ENCODE measurements around the gene CCDC51. TPM values are rescaled to one million over a fixed set of nuclear protein-coding genes. Genes with fewer than 3 reads are reported as not detected.

CCDC51 gene
- total RNA-seq, 1 experiment from 2014 or later: 29.3 TPM

DNA sequence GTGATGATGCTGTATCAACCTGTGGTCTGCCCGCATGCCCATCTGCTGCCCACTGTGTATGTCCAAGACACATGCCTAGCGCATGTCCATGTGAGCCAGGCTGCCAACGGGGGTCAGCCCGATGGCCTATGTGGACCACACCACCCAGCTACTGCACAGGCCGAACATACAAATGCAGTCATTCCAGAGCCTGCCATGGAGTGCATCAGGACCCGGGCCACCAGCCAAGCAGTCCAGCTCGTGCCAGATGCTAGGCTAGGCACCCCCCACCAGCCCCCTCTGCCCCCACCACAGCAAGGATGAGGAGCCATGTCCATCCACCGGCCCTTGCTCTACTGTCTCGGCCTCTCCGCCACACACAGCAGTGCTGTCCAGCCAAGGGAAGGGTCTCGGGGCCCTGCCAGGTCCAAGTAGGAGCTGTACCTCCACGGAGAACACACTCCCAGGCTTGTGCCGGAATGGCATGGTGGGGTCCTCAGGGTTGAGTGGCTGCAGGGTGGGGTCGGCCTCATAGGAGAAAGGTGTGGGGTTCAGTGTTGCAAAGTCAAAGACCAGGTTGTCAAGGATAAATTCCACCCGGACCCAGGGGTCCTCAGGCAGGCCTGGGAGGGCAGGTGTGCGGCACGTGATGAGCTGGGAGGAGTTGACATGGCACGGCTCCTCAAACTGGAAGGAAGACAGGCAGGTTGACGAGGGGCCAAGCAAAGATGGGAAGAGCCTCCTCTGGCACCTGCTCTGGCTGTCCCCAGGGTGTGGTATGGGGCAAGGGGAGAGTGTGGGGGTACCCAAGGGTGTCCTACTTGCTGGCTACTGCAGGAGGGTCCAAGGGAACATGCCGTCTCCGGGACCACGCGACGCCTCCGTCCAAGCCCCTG is 25.3 kb downstream of the CCDC51 start:
- Histone ChIP-seq H3K9me2 (ENCODE audit: insufficient read depth) (no peaks in the 10 kb centered on the region), H3K4me3 (replicated peaks in 1 of 2; ENCODE audit: low read depth in 1 of 2, low read length in 2 of 2) (no peak overlapping the region), H3K27ac (ENCODE audit: low read depth, low read length) (no peak overlapping the region), H3K4me1 (ENCODE audit: control insufficient read depth in 1 of 2, insufficient read depth in 2 of 2, low read length in 2 of 2) (no peaks in the 10 kb centered on the region), H4K20me1 (ENCODE audit: insufficient read depth) (no peaks in the 10 kb centered on the region), H3K9me3 (ENCODE audit: control insufficient read depth in 1 of 2, insufficient read depth in 1 of 2, low read depth in 1 of 2, low read length in 2 of 2) (no peaks in the 10 kb centered on the region), H3K36me3 (ENCODE audit: control insufficient read depth in 1 of 2, insufficient read depth in 2 of 2, low read length in 2 of 2) (peaks cover 0 to under 1% of the 10 kb centered on the region in 2 experiments; a peak in 1 of 4 replicates), H2AFZ (ENCODE audit: low read depth, low read length, poor library complexity, severe bottlenecking) (no peak overlapping the region), H3K79me2 (ENCODE audit: insufficient read depth, low read length) (no peaks in the 10 kb centered on the region), H3K27me3 (ENCODE audit: insufficient read depth, low read length) (no peaks in the 10 kb centered on the region), H3K9ac (ENCODE audit: low read length) (no peak overlapping the region), H3K4me2 (ENCODE audit: low read length) (no peak overlapping the region)
- ChIA-PET RAD21 (ENCODE audit: low non-redundant PET in 1 of 2, low total read pairs in 2 of 2, uncharacterized antibody in 2 of 2, unreplicated experiment in 2 of 2) (no interaction called here), POLR2A (no interaction called here), CTCF (no interaction called here)
- DNase-seq (ENCODE audit: low read depth, low spot score) (no peak), ATAC-seq (no peak)
- BruUV-seq (replicated peaks): no TSS peak
- TF ChIP-seq YY1 (IDR thresholded peaks at IDR 0.05; ENCODE audit: extremely low read depth, insufficient replicate concordance, low read depth, low read length): no peak
- TF ChIP-seq FOSL1 (IDR thresholded peaks at IDR 0.05; ENCODE audit: low read depth): no peak
- TF ChIP-seq SRF (IDR thresholded peaks at IDR 0.05; ENCODE audit: low read depth): no peak
- TF ChIP-seq EGR1 (IDR thresholded peaks at IDR 0.05; ENCODE audit: low read depth): no peak
- TF ChIP-seq RAD21 (IDR thresholded peaks at IDR 0.05; ENCODE audit: low read depth): no peak
- no peak for TF ChIP-seq CEBPB (IDR thresholded peaks at IDR 0.05; ENCODE audit: low read depth)
- TF ChIP-seq TCF7L2 (IDR thresholded peaks at IDR 0.05; ENCODE audit: borderline replicate concordance, extremely low read depth, insufficient read depth, insufficient read length): no peak
- no peak for TF ChIP-seq ELF1 (IDR thresholded peaks at IDR 0.05; ENCODE audit: borderline replicate concordance, low read depth)
- TF ChIP-seq SP1 (IDR thresholded peaks at IDR 0.05; ENCODE audit: low read depth): no peak
- TF ChIP-seq ZNF274 (IDR thresholded peaks at IDR 0.05; ENCODE audit: low read depth, low read length): no peak
- TF ChIP-seq EZH2phosphoT487 (IDR thresholded peaks at IDR 0.05; ENCODE audit: borderline replicate concordance): no peak
- TF ChIP-seq, protein P1, sequence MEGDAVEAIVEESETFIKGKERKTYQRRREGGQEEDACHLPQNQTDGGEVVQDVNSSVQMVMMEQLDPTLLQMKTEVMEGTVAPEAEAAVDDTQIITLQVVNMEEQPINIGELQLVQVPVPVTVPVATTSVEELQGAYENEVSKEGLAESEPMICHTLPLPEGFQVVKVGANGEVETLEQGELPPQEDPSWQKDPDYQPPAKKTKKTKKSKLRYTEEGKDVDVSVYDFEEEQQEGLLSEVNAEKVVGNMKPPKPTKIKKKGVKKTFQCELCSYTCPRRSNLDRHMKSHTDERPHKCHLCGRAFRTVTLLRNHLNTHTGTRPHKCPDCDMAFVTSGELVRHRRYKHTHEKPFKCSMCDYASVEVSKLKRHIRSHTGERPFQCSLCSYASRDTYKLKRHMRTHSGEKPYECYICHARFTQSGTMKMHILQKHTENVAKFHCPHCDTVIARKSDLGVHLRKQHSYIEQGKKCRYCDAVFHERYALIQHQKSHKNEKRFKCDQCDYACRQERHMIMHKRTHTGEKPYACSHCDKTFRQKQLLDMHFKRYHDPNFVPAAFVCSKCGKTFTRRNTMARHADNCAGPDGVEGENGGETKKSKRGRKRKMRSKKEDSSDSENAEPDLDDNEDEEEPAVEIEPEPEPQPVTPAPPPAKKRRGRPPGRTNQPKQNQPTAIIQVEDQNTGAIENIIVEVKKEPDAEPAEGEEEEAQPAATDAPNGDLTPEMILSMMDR (IDR thresholded peaks at IDR 0.05 in 2 of 3, conservative IDR thresholded peaks at IDR 0.05 in 1 of 3; ENCODE audit: borderline replicate concordance in 1 of 3, insufficient read depth in 1 of 3, low read depth in 2 of 3, low read length in 2 of 3): no peak
- TF ChIP-seq REST (IDR thresholded peaks at IDR 0.05; ENCODE audit: low read depth): no peak
- no peak for TF ChIP-seq JUND (IDR thresholded peaks at IDR 0.05)
- TF ChIP-seq POLR2A (IDR thresholded peaks at IDR 0.05; ENCODE audit: borderline replicate concordance, extremely low read depth, insufficient read depth, insufficient read length): no peak
- TF ChIP-seq ZBTB33 (IDR thresholded peaks at IDR 0.05; ENCODE audit: extremely low read depth, insufficient replicate concordance, low read length): no peak
- no peak for TF ChIP-seq EZH2 (IDR thresholded peaks at IDR 0.05)
- no peak for TF ChIP-seq SIN3A (IDR thresholded peaks at IDR 0.05; ENCODE audit: low read depth)
- TF ChIP-seq POLR2AphosphoS5 (IDR thresholded peaks at IDR 0.05; ENCODE audit: low read depth, low read length): no peak
- intact Hi-C loops (cut with micrococcal nuclease): no loop called here
